ENCODE results near the gene PCDH9.

PCDH9 gene

GRCh38 chr13:66349966-66350365, 880.2 kb downstream of the PCDH9 start:
- no peak for DNase-seq

GRCh38 chr13:66348745-66349690, 881.1 kb downstream of the PCDH9 start:
- no peak for DNase-seq

- DNase-seq: no peak
Observed at GRCh38 chr13:66347486-66348117, 882.5 kb downstream of the PCDH9 start.

- no peak for DNase-seq
Observed at GRCh38 chr13:66345971-66346370, 884.2 kb downstream of the PCDH9 start.

- no peak for DNase-seq
Observed at GRCh38 chr13:66345518-66345810, 884.7 kb downstream of the PCDH9 start.

- DNase-seq: no peak
Observed at GRCh38 chr13:66344805-66345517, 885.2 kb downstream of the PCDH9 start.

- DNase-seq: no peak
Observed at GRCh38 chr13:66343224-66343828, 886.8 kb downstream of the PCDH9 start.

GRCh38 chr13:66341635-66342377, 888.3 kb downstream of the PCDH9 start:
- DNase-seq: no peak

- DNase-seq: no peak
Observed at GRCh38 chr13:66339214-66339613, 890.9 kb downstream of the PCDH9 start.

GRCh38 chr13:66338542-66338941, 891.6 kb downstream of the PCDH9 start:
- DNase-seq: no peak

- DNase-seq: no peak
Observed at GRCh38 chr13:66335626-66336025, 894.5 kb downstream of the PCDH9 start.

GRCh38 chr13:66329988-66330451, 900.1 kb downstream of the PCDH9 start:
- DNase-seq: no peak

- no peak for DNase-seq
Observed at GRCh38 chr13:66328476-66328875, 901.7 kb downstream of the PCDH9 start.

GRCh38 chr13:66323745-66324347, 906.3 kb downstream of the PCDH9 start:
- no peak for DNase-seq

GRCh38 chr13:66322936-66323335, 907.2 kb downstream of the PCDH9 start:
- DNase-seq: no peak

- no peak for DNase-seq
Observed at GRCh38 chr13:66322193-66322740, 907.9 kb downstream of the PCDH9 start.

- no peak for DNase-seq
Observed at GRCh38 chr13:66314911-66315310, 915.2 kb downstream of the PCDH9 start.

GRCh38 chr13:66313413-66313812, 916.7 kb downstream of the PCDH9 start:
- no peak for DNase-seq

GRCh38 chr13:66312312-66313087, 917.6 kb downstream of the PCDH9 start:
- DNase-seq: no peak

GRCh38 chr13:66305961-66306617, 924.0 kb downstream of the PCDH9 start:
- DNase-seq: no peak
